ENCODE data around the gene SERPINA5. TPM values are rescaled to one million over a fixed set of nuclear protein-coding genes. Genes with fewer than 3 reads are reported as not detected.

The SERPINA5 gene
- polyA plus RNA-seq, 1 of the 3 experiments (the other 2 are of a cell fraction): 0.08 TPM

DNA sequence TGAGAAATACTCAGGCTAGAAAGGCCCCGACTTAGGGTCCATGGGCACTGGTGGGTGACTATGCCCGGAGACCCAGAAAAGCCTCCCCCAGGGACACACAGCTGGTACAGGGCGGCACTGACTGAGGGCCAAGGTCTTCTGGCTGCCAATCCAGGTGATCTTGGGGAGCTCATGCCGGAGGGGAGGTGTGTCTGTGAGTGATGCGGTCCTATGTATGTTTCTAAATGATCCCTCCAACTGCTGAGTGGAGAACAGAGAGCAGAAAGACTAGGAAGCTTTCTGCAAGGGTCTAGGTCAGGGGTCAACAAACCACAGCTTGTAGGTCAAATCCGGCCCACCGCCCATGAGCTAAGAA lies 19.6 kb upstream of the SERPINA5 start:
- Histone ChIP-seq H3K27me3 (ENCODE audit: insufficient read depth) (no peaks in the 10 kb centered on the region; the same call in 1 of the 2 replicates), H3K9me2 (no peaks in the 10 kb centered on the region), H3K36me3 (replicated peaks in 1 of 2; ENCODE audit: control insufficient read depth in 1 of 2, insufficient read depth in 2 of 2, low read length in 1 of 2) (no peaks in the 10 kb centered on the region), H3K9me3 (no peaks in the 10 kb centered on the region), H3K9ac (no peak overlapping the region), H3K79me2 (ENCODE audit: insufficient read depth) (no peaks in the 10 kb centered on the region), H3K27ac (ENCODE audit: low read depth in 2 of 2, low read length in 1 of 2) (no peak overlapping the region), H4K20me1 (ENCODE audit: insufficient read depth) (no peaks in the 10 kb centered on the region), H3F3A (replicated peaks; ENCODE audit: insufficient read depth) (no peaks in the 10 kb centered on the region), H3K4me1 (ENCODE audit: control insufficient read depth in 1 of 2, insufficient read depth in 2 of 2, low read depth in 1 of 2, low read length in 1 of 2) (no peaks in the 10 kb centered on the region), H2AFZ (ENCODE audit: low read depth) (no peak overlapping the region), H3K4me2 (no peak overlapping the region), H3K4me3 (ENCODE audit: low read depth in 2 of 2, low read length in 1 of 2) (no peak overlapping the region)
- ChIA-PET POLR2A (no interaction called here), CTCF (interaction anchor here (6.1 kb wide), 1 partner anchor 12 kb away, joined by 49 read pairs; no protein-coding TSS in a partner anchor)
- no peak for DNase-seq
- WGBS (ENCODE audit: low lambda C conversion rate): 53% methylated on average over 7 of the region's 7 CpGs
- TF ChIP-seq EP300 (IDR thresholded peaks at IDR 0.05; ENCODE audit: borderline replicate concordance in 1 of 2, low read depth in 1 of 2, low read length in 1 of 2): no peak
- TF ChIP-seq, protein P1, sequence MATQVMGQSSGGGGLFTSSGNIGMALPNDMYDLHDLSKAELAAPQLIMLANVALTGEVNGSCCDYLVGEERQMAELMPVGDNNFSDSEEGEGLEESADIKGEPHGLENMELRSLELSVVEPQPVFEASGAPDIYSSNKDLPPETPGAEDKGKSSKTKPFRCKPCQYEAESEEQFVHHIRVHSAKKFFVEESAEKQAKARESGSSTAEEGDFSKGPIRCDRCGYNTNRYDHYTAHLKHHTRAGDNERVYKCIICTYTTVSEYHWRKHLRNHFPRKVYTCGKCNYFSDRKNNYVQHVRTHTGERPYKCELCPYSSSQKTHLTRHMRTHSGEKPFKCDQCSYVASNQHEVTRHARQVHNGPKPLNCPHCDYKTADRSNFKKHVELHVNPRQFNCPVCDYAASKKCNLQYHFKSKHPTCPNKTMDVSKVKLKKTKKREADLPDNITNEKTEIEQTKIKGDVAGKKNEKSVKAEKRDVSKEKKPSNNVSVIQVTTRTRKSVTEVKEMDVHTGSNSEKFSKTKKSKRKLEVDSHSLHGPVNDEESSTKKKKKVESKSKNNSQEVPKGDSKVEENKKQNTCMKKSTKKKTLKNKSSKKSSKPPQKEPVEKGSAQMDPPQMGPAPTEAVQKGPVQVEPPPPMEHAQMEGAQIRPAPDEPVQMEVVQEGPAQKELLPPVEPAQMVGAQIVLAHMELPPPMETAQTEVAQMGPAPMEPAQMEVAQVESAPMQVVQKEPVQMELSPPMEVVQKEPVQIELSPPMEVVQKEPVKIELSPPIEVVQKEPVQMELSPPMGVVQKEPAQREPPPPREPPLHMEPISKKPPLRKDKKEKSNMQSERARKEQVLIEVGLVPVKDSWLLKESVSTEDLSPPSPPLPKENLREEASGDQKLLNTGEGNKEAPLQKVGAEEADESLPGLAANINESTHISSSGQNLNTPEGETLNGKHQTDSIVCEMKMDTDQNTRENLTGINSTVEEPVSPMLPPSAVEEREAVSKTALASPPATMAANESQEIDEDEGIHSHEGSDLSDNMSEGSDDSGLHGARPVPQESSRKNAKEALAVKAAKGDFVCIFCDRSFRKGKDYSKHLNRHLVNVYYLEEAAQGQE (IDR thresholded peaks at IDR 0.05; ENCODE audit: low read depth, low read length): no peak
- no peak for TF ChIP-seq GATA2 (CRISPR knock-in tag; IDR thresholded peaks at IDR 0.05)
- no peak for TF ChIP-seq RAD21 (IDR thresholded peaks at IDR 0.05; ENCODE audit: low read length)
- TF ChIP-seq FOXM1 (IDR thresholded peaks at IDR 0.05; ENCODE audit: low read depth): no peak
- TF ChIP-seq RFX5 (IDR thresholded peaks at IDR 0.05; ENCODE audit: low read length): no peak
- TF ChIP-seq, protein P2, sequence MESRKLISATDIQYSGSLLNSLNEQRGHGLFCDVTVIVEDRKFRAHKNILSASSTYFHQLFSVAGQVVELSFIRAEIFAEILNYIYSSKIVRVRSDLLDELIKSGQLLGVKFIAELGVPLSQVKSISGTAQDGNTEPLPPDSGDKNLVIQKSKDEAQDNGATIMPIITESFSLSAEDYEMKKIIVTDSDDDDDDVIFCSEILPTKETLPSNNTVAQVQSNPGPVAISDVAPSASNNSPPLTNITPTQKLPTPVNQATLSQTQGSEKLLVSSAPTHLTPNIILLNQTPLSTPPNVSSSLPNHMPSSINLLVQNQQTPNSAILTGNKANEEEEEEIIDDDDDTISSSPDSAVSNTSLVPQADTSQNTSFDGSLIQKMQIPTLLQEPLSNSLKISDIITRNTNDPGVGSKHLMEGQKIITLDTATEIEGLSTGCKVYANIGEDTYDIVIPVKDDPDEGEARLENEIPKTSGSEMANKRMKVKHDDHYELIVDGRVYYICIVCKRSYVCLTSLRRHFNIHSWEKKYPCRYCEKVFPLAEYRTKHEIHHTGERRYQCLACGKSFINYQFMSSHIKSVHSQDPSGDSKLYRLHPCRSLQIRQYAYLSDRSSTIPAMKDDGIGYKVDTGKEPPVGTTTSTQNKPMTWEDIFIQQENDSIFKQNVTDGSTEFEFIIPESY (IDR thresholded peaks at IDR 0.05; ENCODE audit: borderline replicate concordance, low read depth): no peak
- TF ChIP-seq, protein P3, sequence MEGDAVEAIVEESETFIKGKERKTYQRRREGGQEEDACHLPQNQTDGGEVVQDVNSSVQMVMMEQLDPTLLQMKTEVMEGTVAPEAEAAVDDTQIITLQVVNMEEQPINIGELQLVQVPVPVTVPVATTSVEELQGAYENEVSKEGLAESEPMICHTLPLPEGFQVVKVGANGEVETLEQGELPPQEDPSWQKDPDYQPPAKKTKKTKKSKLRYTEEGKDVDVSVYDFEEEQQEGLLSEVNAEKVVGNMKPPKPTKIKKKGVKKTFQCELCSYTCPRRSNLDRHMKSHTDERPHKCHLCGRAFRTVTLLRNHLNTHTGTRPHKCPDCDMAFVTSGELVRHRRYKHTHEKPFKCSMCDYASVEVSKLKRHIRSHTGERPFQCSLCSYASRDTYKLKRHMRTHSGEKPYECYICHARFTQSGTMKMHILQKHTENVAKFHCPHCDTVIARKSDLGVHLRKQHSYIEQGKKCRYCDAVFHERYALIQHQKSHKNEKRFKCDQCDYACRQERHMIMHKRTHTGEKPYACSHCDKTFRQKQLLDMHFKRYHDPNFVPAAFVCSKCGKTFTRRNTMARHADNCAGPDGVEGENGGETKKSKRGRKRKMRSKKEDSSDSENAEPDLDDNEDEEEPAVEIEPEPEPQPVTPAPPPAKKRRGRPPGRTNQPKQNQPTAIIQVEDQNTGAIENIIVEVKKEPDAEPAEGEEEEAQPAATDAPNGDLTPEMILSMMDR (IDR thresholded peaks at IDR 0.05): no peak
- TF ChIP-seq, protein P4, sequence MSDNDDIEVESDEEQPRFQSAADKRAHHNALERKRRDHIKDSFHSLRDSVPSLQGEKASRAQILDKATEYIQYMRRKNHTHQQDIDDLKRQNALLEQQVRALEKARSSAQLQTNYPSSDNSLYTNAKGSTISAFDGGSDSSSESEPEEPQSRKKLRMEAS (IDR thresholded peaks at IDR 0.05; ENCODE audit: low read depth): no peak
- TF ChIP-seq FOSL2 (IDR thresholded peaks at IDR 0.05; ENCODE audit: borderline replicate concordance, low read depth): no peak
- no peak for TF ChIP-seq POLR2AphosphoS5 (IDR thresholded peaks at IDR 0.05; ENCODE audit: low read depth, low read length)
- no peak for TF ChIP-seq RCOR1 (IDR thresholded peaks at IDR 0.05; ENCODE audit: low read length)
- TF ChIP-seq SIN3A (IDR thresholded peaks at IDR 0.05; ENCODE audit: borderline replicate concordance, low read depth, low read length): no peak
- no peak for TF ChIP-seq SMC3 (IDR thresholded peaks at IDR 0.05; ENCODE audit: low read depth, low read length)
- TF ChIP-seq, protein P5, sequence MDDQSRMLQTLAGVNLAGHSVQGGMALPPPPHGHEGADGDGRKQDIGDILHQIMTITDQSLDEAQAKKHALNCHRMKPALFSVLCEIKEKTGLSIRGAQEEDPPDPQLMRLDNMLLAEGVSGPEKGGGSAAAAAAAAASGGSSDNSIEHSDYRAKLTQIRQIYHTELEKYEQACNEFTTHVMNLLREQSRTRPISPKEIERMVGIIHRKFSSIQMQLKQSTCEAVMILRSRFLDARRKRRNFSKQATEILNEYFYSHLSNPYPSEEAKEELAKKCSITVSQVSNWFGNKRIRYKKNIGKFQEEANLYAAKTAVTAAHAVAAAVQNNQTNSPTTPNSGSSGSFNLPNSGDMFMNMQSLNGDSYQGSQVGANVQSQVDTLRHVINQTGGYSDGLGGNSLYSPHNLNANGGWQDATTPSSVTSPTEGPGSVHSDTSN (IDR thresholded peaks at IDR 0.05): no peak
- TF ChIP-seq EZH2phosphoT487 (IDR thresholded peaks at IDR 0.05; ENCODE audit: borderline replicate concordance, low read depth): no peak
- TF ChIP-seq ELF1 (IDR thresholded peaks at IDR 0.05): no peak
- no peak for TF ChIP-seq NRF1 (IDR thresholded peaks at IDR 0.05; ENCODE audit: low read depth, low read length)
- TF ChIP-seq TEAD4 (IDR thresholded peaks at IDR 0.05; ENCODE audit: borderline replicate concordance, insufficient read depth): no peak

Data from SK-N-SH (cell line).